HCT116 (cell line): ENCODE results near the gene ZNF746.

Experiments used
- CEBPB ChIP-seq: IDR thresholded peaks from 2 replicates; pipeline ENCODE4 v1.6.1; 2012; ENCODE audit warnings: low read depth
- EZH2 ChIP-seq: fragments of 200-600 bp; sonication (generic); IDR thresholded peaks from 2 replicates; pipeline ENCODE4 v1.6.1; 2017; ENCODE audit warnings: antibody characterized with exemption, mixed run types
- EZH2phosphoT487 ChIP-seq: fragments of 200-600 bp; IDR thresholded peaks from 2 replicates; pipeline ENCODE4 v1.6.1; 2018; ENCODE audit warnings: antibody characterized with exemption, borderline replicate concordance
- JUND ChIP-seq: IDR thresholded peaks from 2 replicates; pipeline ENCODE4 v1.6.1; 2012
- POLR2A ChIP-seq: IDR thresholded peaks from 2 replicates; pipeline ENCODE4 v1.7.0; 2011; ENCODE audit warnings: borderline replicate concordance; ENCODE audit not compliant: insufficient read depth, insufficient read length; ENCODE audit errors: extremely low read depth
- POLR2AphosphoS5 ChIP-seq: IDR thresholded peaks from 2 replicates; pipeline ENCODE4 v1.6.1; 2011; ENCODE audit warnings: mild to moderate bottlenecking, low read depth, low read length, moderate library complexity
- RAD21 ChIP-seq: IDR thresholded peaks from 2 replicates; pipeline ENCODE4 v1.6.1; 2012; ENCODE audit warnings: low read depth, mild to moderate bottlenecking
- SP1 ChIP-seq: IDR thresholded peaks from 2 replicates; pipeline ENCODE4 v1.6.1; 2012; ENCODE audit warnings: low read depth
- SRF ChIP-seq: IDR thresholded peaks from 2 replicates; pipeline ENCODE4 v1.6.1; 2012; ENCODE audit warnings: low read depth
- TCF7L2 ChIP-seq: IDR thresholded peaks from 2 replicates; pipeline ENCODE4 v1.7.0; 2011; ENCODE audit warnings: borderline replicate concordance, inconsistent platforms; ENCODE audit not compliant: insufficient read depth, insufficient read length; ENCODE audit errors: extremely low read depth
- YY1 ChIP-seq: IDR thresholded peaks from 2 replicates; pipeline ENCODE4 v1.6.1; 2011; ENCODE audit warnings: low read length, low read depth, moderate library complexity, mild to moderate bottlenecking; ENCODE audit not compliant: insufficient replicate concordance; ENCODE audit errors: extremely low read depth
- TF ChIP-seq, protein P1 (sequence below), 3 experiments: fragments of 200-600 bp in 1 of 3; sonication (generic) in 1 of 3; IDR thresholded peaks in 2 of 3; conservative IDR thresholded peaks in 1 of 3; 2 replicates each; pipeline ENCODE4 v1.5.1; 2012 to 2017; ENCODE audit warnings: low read depth in 2 of 3, low read length in 2 of 3, antibody characterized with exemption in 1 of 3, borderline replicate concordance in 1 of 3, control low read depth in 1 of 3, mild to moderate bottlenecking in 1 of 3, mixed read lengths in 1 of 3, mixed run types in 1 of 3, moderate library complexity in 1 of 3; ENCODE audit not compliant: insufficient read depth in 1 of 3
- TF ChIP-seq, protein P2 (sequence below): IDR thresholded peaks from 2 replicates; pipeline ENCODE4 v1.6.1; 2012
- TF ChIP-seq, protein P3 (sequence below): IDR thresholded peaks from 2 replicates; pipeline ENCODE4 v1.6.1; 2011; ENCODE audit warnings: mild to moderate bottlenecking, low read length, moderate library complexity; ENCODE audit not compliant: insufficient replicate concordance; ENCODE audit errors: extremely low read depth

DNA sequence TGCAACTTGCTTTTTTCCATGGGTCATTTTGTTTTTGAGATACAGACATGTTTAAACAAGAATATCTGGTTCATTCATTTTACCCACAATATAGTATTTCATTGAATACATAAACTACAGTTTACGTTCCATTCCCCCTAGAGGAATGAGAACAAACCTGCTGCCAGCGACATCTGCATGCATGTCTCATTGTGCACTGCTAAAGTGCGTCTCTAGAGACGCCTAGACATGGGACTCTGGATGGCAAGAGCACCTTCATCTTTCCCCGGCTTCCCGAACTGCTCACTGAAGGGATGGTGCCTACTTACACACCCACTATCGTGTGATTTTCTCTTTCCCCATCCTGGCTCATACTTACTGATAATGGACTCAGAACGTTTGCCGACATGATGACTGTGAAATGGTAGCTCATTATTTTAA lies 35.5 kb downstream of the ZNF746 start:
- no peak for TF ChIP-seq POLR2A
- TF ChIP-seq, protein P1, sequence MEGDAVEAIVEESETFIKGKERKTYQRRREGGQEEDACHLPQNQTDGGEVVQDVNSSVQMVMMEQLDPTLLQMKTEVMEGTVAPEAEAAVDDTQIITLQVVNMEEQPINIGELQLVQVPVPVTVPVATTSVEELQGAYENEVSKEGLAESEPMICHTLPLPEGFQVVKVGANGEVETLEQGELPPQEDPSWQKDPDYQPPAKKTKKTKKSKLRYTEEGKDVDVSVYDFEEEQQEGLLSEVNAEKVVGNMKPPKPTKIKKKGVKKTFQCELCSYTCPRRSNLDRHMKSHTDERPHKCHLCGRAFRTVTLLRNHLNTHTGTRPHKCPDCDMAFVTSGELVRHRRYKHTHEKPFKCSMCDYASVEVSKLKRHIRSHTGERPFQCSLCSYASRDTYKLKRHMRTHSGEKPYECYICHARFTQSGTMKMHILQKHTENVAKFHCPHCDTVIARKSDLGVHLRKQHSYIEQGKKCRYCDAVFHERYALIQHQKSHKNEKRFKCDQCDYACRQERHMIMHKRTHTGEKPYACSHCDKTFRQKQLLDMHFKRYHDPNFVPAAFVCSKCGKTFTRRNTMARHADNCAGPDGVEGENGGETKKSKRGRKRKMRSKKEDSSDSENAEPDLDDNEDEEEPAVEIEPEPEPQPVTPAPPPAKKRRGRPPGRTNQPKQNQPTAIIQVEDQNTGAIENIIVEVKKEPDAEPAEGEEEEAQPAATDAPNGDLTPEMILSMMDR (IDR thresholded peaks at IDR 0.05 in 2 of 3, conservative IDR thresholded peaks at IDR 0.05 in 1 of 3; ENCODE audit: borderline replicate concordance in 1 of 3, insufficient read depth in 1 of 3, low read depth in 2 of 3, low read length in 2 of 3) = no peak
- no peak for TF ChIP-seq SRF
- TF ChIP-seq, protein P2, sequence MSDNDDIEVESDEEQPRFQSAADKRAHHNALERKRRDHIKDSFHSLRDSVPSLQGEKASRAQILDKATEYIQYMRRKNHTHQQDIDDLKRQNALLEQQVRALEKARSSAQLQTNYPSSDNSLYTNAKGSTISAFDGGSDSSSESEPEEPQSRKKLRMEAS = no peak
- TF ChIP-seq RAD21 = no peak
- TF ChIP-seq JUND = no peak
- TF ChIP-seq POLR2AphosphoS5 = no peak
- no peak for TF ChIP-seq SP1
- TF ChIP-seq TCF7L2 = no peak
- TF ChIP-seq CEBPB = no peak
- no peak for TF ChIP-seq YY1
- no peak for TF ChIP-seq EZH2phosphoT487
- TF ChIP-seq, protein P3, sequence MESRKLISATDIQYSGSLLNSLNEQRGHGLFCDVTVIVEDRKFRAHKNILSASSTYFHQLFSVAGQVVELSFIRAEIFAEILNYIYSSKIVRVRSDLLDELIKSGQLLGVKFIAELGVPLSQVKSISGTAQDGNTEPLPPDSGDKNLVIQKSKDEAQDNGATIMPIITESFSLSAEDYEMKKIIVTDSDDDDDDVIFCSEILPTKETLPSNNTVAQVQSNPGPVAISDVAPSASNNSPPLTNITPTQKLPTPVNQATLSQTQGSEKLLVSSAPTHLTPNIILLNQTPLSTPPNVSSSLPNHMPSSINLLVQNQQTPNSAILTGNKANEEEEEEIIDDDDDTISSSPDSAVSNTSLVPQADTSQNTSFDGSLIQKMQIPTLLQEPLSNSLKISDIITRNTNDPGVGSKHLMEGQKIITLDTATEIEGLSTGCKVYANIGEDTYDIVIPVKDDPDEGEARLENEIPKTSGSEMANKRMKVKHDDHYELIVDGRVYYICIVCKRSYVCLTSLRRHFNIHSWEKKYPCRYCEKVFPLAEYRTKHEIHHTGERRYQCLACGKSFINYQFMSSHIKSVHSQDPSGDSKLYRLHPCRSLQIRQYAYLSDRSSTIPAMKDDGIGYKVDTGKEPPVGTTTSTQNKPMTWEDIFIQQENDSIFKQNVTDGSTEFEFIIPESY = no peak
- no peak for TF ChIP-seq EZH2
